Neural progenitor cell (in vitro differentiated cells): Measurements from ENCODE around the gene ANKRD11.

Source experiments
- CTCF ChIP-seq: fragments of 200-600 bp; sonication (generic); IDR thresholded peaks from 2 replicates; pipeline ENCODE4 v1.5.1; 2017; ENCODE audit warnings: antibody characterized with exemption, mild to moderate bottlenecking
- EZH2 ChIP-seq: fragments of 200-600 bp; sonication (generic); IDR thresholded peaks from 2 replicates; pipeline ENCODE4 v1.6.1; 2017; ENCODE audit warnings: antibody characterized with exemption, mild to moderate bottlenecking, moderate library complexity

- TF ChIP-seq CTCF (no peak), EZH2 (no peak)
Measured at GRCh38 chr16:89371968-89372634, 118.3 kb downstream of the ANKRD11 start.
